G401.6 (cell line): ENCODE data around the gene TRHDE.

Experiments used
- FAIRE-seq: peaks from 2 replicates; lab custom pipeline; 2012; peaks lifted over from hg19 to GRCh38; lab: Jason Lieb, UNC

TRHDE gene

GRCh38 chr12:72273851-72274351 is 1.7 kb downstream of the TRHDE start:
- FAIRE-seq: no peak

GRCh38 chr12:72274931-72275330 is 2.8 kb downstream of the TRHDE start:
- no peak for FAIRE-seq

GRCh38 chr12:72275526-72275925 is 3.4 kb downstream of the TRHDE start:
- FAIRE-seq: no peak

GRCh38 chr12:72276181-72276805 is 4.1 kb downstream of the TRHDE start:
- no peak for FAIRE-seq

GRCh38 chr12:72277415-72277814 is 5.2 kb downstream of the TRHDE start:
- FAIRE-seq: no peak

- FAIRE-seq: no peak
These were observed 6.7 kb downstream of the TRHDE start for GRCh38 chr12:72278894-72279293.

- FAIRE-seq: no peak
These were observed 9.0 kb downstream of the TRHDE start for GRCh38 chr12:72281126-72281525.

GRCh38 chr12:72282721-72283120 is 10.6 kb downstream of the TRHDE start:
- no peak for FAIRE-seq

GRCh38 chr12:72285861-72286260 is 13.7 kb downstream of the TRHDE start:
- no peak for FAIRE-seq

- FAIRE-seq: no peak
These were observed 14.4 kb downstream of the TRHDE start for GRCh38 chr12:72286526-72286925.

- FAIRE-seq: no peak
These were observed 16.3 kb downstream of the TRHDE start for GRCh38 chr12:72288436-72288835.

- FAIRE-seq: no peak
These were observed 16.7 kb downstream of the TRHDE start for GRCh38 chr12:72288911-72289310.

GRCh38 chr12:72289633-72290032 is 17.5 kb downstream of the TRHDE start:
- FAIRE-seq: no peak

- FAIRE-seq: no peak
These were observed 19.0 kb downstream of the TRHDE start for GRCh38 chr12:72291175-72291574.

GRCh38 chr12:72293701-72294100 is 21.5 kb downstream of the TRHDE start:
- no peak for FAIRE-seq

GRCh38 chr12:72295101-72295500 is 22.9 kb downstream of the TRHDE start:
- FAIRE-seq: no peak

GRCh38 chr12:72295744-72296143 is 23.6 kb downstream of the TRHDE start:
- no peak for FAIRE-seq

GRCh38 chr12:72296389-72296788 is 24.2 kb downstream of the TRHDE start:
- no peak for FAIRE-seq

- FAIRE-seq: no peak
These were observed 25.5 kb downstream of the TRHDE start for GRCh38 chr12:72297666-72298065.

- FAIRE-seq: no peak
These were observed 28.6 kb downstream of the TRHDE start for GRCh38 chr12:72300728-72301127.

- no peak for FAIRE-seq
These were observed 32.6 kb downstream of the TRHDE start for GRCh38 chr12:72304751-72305150.

- no peak for FAIRE-seq
These were observed 35.1 kb downstream of the TRHDE start for GRCh38 chr12:72307229-72307628.

- FAIRE-seq: no peak
These were observed 39.8 kb downstream of the TRHDE start for GRCh38 chr12:72311946-72312345.

- FAIRE-seq: no peak
These were observed 41.6 kb downstream of the TRHDE start for GRCh38 chr12:72313806-72314205.

GRCh38 chr12:72315858-72316257 is 43.7 kb downstream of the TRHDE start:
- no peak for FAIRE-seq
